Measurements from ENCODE around the gene NEUROG2.

DNA sequence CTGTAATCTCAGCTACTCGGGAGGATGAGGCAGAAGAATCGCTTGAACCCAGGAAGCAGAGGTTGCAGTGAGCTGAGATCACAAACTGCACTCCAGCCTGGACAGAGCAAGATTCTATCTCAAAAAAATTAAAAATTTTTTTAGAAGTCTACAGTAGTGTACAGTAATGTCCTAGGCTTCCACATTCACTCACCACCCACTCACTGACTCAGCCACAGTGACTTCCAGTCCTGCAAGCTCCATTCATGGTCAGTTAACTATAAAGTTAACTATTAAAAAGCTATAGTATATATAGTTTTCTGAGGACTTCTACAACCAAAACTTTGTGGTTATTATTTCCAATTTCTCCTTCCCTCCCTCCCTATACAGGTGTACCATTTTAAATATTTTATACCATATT lies 34.7 kb upstream of the NEUROG2 start:
- TF ChIP-seq EZH2 (IDR thresholded peaks at IDR 0.05; ENCODE audit: borderline replicate concordance, low read length), result no peak
- TF ChIP-seq, protein P1, sequence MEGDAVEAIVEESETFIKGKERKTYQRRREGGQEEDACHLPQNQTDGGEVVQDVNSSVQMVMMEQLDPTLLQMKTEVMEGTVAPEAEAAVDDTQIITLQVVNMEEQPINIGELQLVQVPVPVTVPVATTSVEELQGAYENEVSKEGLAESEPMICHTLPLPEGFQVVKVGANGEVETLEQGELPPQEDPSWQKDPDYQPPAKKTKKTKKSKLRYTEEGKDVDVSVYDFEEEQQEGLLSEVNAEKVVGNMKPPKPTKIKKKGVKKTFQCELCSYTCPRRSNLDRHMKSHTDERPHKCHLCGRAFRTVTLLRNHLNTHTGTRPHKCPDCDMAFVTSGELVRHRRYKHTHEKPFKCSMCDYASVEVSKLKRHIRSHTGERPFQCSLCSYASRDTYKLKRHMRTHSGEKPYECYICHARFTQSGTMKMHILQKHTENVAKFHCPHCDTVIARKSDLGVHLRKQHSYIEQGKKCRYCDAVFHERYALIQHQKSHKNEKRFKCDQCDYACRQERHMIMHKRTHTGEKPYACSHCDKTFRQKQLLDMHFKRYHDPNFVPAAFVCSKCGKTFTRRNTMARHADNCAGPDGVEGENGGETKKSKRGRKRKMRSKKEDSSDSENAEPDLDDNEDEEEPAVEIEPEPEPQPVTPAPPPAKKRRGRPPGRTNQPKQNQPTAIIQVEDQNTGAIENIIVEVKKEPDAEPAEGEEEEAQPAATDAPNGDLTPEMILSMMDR (conservative IDR thresholded peaks at IDR 0.05 in 1 of 2, IDR thresholded peaks at IDR 0.05 in 1 of 2; ENCODE audit: extremely low read depth in 1 of 2, insufficient read depth in 1 of 2, low read depth in 1 of 2, low read length in 2 of 2), result no peak

Data from mammary epithelial cell (primary cell).